Transverse colon (tissue), 4 donors: ENCODE measurements around the gene PPID. TPM values are rescaled to one million over a fixed set of nuclear protein-coding genes. Genes with fewer than 3 reads are reported as not detected.
"Not testable (repeated sequence)": the region's sequence is repeated elsewhere in the genome, so short reads cannot be mapped to it uniquely, and the experiment has no call there.

ENCODE experiments used
- DNase-seq: peaks from one replicate; pipeline ENCODE4 v3.0.0-alpha.2; 2019
- H3K27ac ChIP-seq, 4 donors: fragments of 200-600 bp; sonication (generic); 2 replicates each; pipeline ENCODE4 v1.5.1; 2016 to 2018; ENCODE audit warnings: inconsistent platforms in 4 of 4
- H3K27me3 ChIP-seq: fragments of 200-600 bp; sonication (generic); 2 replicates; pipeline ENCODE4 v1.5.1; 2017; ENCODE audit warnings: inconsistent platforms
- H3K36me3 ChIP-seq, 4 donors: fragments of 200-600 bp; sonication (generic); 2 replicates each; pipeline ENCODE4 v1.5.1; 2017 to 2019; ENCODE audit warnings: inconsistent platforms in 4 of 4
- H3K4me1 ChIP-seq, 4 donors: fragments of 200-600 bp; sonication (generic); 2 replicates each; pipeline ENCODE4 v1.5.1; 2017 to 2020; ENCODE audit warnings: inconsistent platforms in 4 of 4
- H3K4me3 ChIP-seq, 4 donors: fragments of 200-600 bp; sonication (generic); 1 replicate in 1 of 4; 2 replicates in 3 of 4; pipeline versions ENCODE4 v1.5.1 to v1.6.1; 2017 to 2019; ENCODE audit warnings: inconsistent platforms in 4 of 4
- H3K9me3 ChIP-seq, 2 donors: fragments of 200-600 bp; sonication (generic); 2 replicates each; pipeline ENCODE4 v1.5.1; 2017 to 2019; ENCODE audit warnings: inconsistent platforms in 2 of 2
- CTCF ChIP-seq, 5 experiments: fragments of 200-600 bp in 3 of 5; fragments of 450-650 bp in 2 of 5; sonication (generic) in 3 of 5; IDR thresholded peaks; 1 replicate in 2 of 5; 2 replicates in 3 of 5; pipeline ENCODE4 v1.5.1; 2016 to 2017; ENCODE audit warnings: antibody characterized with exemption in 5 of 5, inconsistent platforms in 3 of 5, mild to moderate bottlenecking in 2 of 5, moderate library complexity in 1 of 5
- EP300 ChIP-seq: sonication (generic); formaldehyde crosslinking; IDR thresholded peaks from one replicate; pipeline ENCODE4 v1.6.1; 2017; ENCODE audit warnings: antibody characterized with exemption, low read depth
- POLR2A ChIP-seq: fragments of 450-650 bp; IDR thresholded peaks from one replicate; pipeline ENCODE4 v1.6.1; 2016; ENCODE audit warnings: antibody characterized with exemption, mild to moderate bottlenecking, moderate library complexity
- POLR2AphosphoS5 ChIP-seq, 3 donors: sonication (generic); formaldehyde crosslinking; IDR thresholded peaks; one replicate each; pipeline ENCODE4 v1.6.1; 2016; ENCODE audit warnings: antibody characterized with exemption in 3 of 3
- WGBS, 2 donors: methylation state at CpG; one replicate each; pipeline ENCODE4 v1.1.5; 2018; ENCODE audit warnings: low coverage in 1 of 2; 5-methylcytosine and 5-hydroxymethylcytosine counted together
- in situ Hi-C, 4 donors: fragments of 200-750 bp; cut with MboI; loops; one replicate each; pipeline versions ENCODE4 v1.15.0 to v1.15.1; 2017; ENCODE audit warnings: low sequenced_read_pairs in 3 of 4, low pct_ligation_motif_present in 1 of 4, low pct_unique_long_range_greater_than_20kb in 1 of 4
- intact Hi-C: fragments of 100-400 bp; cut with DNase I; formaldehyde crosslinking; loops from one replicate; pipeline ENCODE4 v1.15.1; 2023; ENCODE audit warnings: low total_unique reads
- total RNA-seq, 4 donors: library from RNA; depleted of rRNA; stranded (reverse); fragments of >200 nt; gene quantifications; one replicate each; pipeline ENCODE4 v1.1.0, GENCODE V29; 2016

The PPID gene
- total RNA-seq, 4 donors from 2014 or later: 7.9 to 21.8 (median 12.8) TPM

GRCh38 chr4:158762553-158762952 lies 39.4 kb upstream of the PPID start:
- WGBS, 2 donors: 73 to 83% methylated on average over 4 of the region's 4 CpGs
- no peak for DNase-seq
- TF ChIP-seq POLR2A (no peak), POLR2AphosphoS5 (IDR thresholded peaks at IDR 0.05) (no peak), EP300 (no peak), CTCF (IDR thresholded peaks at IDR 0.05) (no peak)
- Histone ChIP-seq H3K36me3 (no peaks in the 10 kb centered on the region), H3K4me1 (peaks cover 0 to 4% (median 0%) of the 10 kb centered on the region in 4 donors), H3K27ac (no peak overlapping the region), H3K4me3 (no peak overlapping the region), H3K9me3 (no peaks in the 10 kb centered on the region), H3K27me3 (no peaks in the 10 kb centered on the region)
- in situ Hi-C loops: loop anchor here in 1 of 4 donors (5.0 kb wide), 1 partner anchor 35 kb away; no protein-coding TSS in a partner anchor
- intact Hi-C loops: no loop called here

DNA sequence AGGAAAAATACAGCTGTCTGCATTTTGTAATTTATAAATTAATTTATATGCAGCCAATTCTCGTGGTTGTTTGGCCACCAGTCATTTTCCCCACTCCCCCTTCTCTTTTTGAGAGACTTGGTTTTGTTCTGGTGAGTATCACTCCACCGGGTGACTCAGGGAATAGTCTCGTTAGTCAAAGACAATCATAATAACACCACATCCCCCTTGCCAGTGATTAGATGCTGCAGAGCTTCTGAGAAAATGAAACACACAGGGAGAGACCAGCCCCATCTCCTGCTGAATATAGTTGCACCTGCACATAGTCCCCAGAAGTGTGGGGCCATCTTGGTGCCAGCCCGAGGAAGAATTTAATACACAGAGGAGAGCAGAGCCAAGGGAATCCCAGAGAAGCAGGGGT lies 37.7 kb upstream of the PPID start:
- in situ Hi-C loops (loop anchor here in 1 of 4 donors (5.0 kb wide), 1 partner anchor 34 kb away; no protein-coding TSS in a partner anchor), intact Hi-C loops (no loop called here)
- Histone ChIP-seq H3K36me3 (no peaks in the 10 kb centered on the region), H3K4me3 (no peak overlapping the region), H3K27ac (no peak overlapping the region), H3K27me3 (no peaks in the 10 kb centered on the region), H3K9me3 (no peaks in the 10 kb centered on the region), H3K4me1 (no peaks in the 10 kb centered on the region)
- 82 to 83% methylated on average over 1 to 4 of the region's 4 CpGs for WGBS, 2 donors
- no peak for DNase-seq
- TF ChIP-seq POLR2AphosphoS5 (IDR thresholded peaks at IDR 0.05): no peak

GRCh38 chr4:158759539-158759938 lies 36.3 kb upstream of the PPID start:
- WGBS, 2 donors: 95% methylated on average over 15 of the region's 20 CpGs; no CpG with 5 or more reads in 1 of the 2 donors
- H3K9me3 ChIP-seq, H3K27me3 ChIP-seq, H3K27ac ChIP-seq, H3K4me1 ChIP-seq, DNase-seq, intact Hi-C loops, H3K4me3 ChIP-seq, in situ Hi-C loops, H3K36me3 ChIP-seq: not testable (repeated sequence)

- Histone ChIP-seq H3K27me3 (no peaks in the 10 kb centered on the region), H3K4me1 (no peaks in the 10 kb centered on the region), H3K36me3 (no peaks in the 10 kb centered on the region), H3K27ac (no peak overlapping the region), H3K9me3 (no peaks in the 10 kb centered on the region), H3K4me3 (no peak overlapping the region)
- intact Hi-C loops: no loop called here
- no peak for DNase-seq
- 83 to 90% methylated on average over 1 to 4 of the region's 4 CpGs for WGBS, 2 donors
- TF ChIP-seq EP300: no peak
- TF ChIP-seq POLR2AphosphoS5 (IDR thresholded peaks at IDR 0.05): no peak
- no peak for TF ChIP-seq CTCF (IDR thresholded peaks at IDR 0.05)
- TF ChIP-seq POLR2A: no peak
- in situ Hi-C loops: no loop called here
These were observed 35.5 kb upstream of the PPID start for GRCh38 chr4:158758703-158759102.

- DNase-seq: no peak
- H3K36me3 ChIP-seq: no peaks in the 10 kb centered on the region
- H3K27ac ChIP-seq: no peak overlapping the region
- no peaks in the 10 kb centered on the region for H3K9me3 ChIP-seq
- no peaks in the 10 kb centered on the region for H3K27me3 ChIP-seq
- WGBS, 2 donors: 75 to 77% methylated on average over 4 of the region's 4 CpGs
- no peaks in the 10 kb centered on the region for H3K4me1 ChIP-seq
- TF ChIP-seq CTCF (IDR thresholded peaks at IDR 0.05) (no peak), EP300 (no peak), POLR2AphosphoS5 (IDR thresholded peaks at IDR 0.05) (no peak), POLR2A (no peak)
- in situ Hi-C loops (no loop called here), intact Hi-C loops (no loop called here)
- H3K4me3 ChIP-seq: no peak overlapping the region
These were observed 34.9 kb upstream of the PPID start for GRCh38 chr4:158758142-158758541.
